GM21447 (cell line): ENCODE results near the gene PPFIA1.

Source experiments
- ATAC-seq: cut with Tn5 transposase; IDR thresholded peaks from one replicate; pipeline ENCODE4 v1.9.1; 2021; ENCODE audit not compliant: unreplicated experiment

Gene PPFIA1

GRCh38 chr11:70296681-70297080, 26.2 kb downstream of the PPFIA1 start:
- ATAC-seq = no peak

DNA sequence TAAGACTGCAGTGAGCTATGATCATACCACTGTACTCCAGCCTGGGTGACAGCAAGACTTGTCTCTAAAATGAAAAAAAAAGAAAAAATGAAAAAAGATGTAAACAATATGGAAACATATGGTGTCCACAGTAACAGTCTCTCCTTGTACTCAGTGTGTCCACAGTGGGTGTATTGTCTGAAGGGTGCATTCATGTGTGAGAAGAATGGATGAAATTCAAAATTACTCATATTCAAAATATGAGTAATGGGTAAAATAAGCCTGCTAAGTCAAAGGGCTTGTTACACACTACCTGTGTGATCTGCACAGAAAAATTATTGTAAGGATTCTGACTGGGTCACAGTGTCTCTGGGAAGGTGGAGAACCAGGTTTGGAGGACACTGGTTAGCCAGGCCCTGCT, 26.9 kb downstream of the PPFIA1 start:
- ATAC-seq = no peak

GRCh38 chr11:70298243-70298915, 27.9 kb downstream of the PPFIA1 start:
- no peak for ATAC-seq

DNA sequence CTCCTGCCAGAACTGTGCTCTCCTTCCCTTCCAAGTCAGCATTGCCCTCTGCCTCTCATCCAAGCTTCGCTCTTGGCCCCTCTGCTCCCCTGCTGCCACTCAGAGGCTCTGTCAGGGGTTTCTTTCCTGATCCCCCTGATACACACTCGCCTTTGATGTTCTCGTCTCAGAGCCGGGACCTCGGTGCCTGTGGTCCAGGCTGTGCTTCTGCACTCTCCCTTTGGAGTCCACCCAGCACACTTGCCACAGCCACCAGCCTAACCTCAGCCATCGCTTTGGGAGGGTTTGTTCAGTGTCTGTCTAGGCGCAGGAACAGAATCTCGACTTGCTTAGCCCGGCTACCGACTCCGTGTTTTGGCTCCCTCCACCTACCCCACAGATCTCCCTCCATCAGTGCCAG, 29.1 kb downstream of the PPFIA1 start:
- ATAC-seq = no peak

DNA sequence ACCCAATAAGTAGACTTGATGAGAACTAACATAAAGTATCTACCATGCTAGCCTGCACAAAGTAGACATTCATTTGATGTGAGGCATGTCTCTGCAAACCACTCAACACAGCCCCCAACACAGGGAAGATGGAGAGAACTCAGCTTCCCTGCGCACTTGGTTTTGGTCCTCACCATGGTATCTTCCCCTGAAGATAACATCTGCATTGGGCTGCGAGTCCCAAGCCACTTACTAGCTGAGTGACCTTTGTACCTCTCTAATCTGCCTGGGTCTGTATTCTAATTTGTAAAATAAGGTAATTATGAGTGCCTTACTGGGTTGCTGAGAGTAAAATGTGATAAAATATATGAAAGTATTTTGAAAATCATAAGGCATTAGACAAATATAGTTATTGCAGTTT, 30.7 kb downstream of the PPFIA1 start:
- ATAC-seq = no peak

DNA sequence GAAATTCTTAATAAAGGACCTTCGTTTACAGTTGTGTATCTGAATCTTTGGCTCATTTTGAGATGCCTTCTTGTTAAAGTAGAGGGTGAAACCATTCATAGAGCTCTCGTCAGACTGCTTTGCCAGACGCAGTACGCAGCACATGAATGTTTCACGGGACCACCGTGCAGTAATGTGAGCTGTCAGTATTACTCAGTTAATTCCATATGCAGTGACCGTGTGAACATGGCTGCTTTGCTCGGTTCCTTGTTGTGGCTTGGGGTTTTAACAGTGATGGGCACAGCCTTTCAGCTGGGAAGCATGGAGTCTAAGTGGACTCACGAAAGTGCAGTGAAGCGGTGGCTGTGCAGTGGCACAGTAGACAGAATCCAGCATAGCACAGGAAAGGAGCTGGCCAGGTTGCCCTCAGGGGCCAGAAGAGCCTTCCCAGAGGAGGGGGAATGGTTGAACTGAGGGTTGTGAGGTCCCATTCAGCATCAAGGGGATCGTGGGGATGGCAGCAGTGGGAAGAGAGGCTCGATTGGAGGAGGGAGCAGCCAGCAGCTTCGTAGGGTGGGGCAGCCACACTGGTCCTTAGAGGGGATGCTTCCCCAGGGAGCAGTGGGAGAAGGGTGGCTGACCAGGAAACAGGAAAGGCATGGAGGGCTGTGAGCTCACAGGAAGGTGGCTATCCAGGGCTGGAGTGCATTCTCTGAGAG, 31.4 kb downstream of the PPFIA1 start:
- ATAC-seq = no peak

- no peak for ATAC-seq
These were observed 31.9 kb downstream of the PPFIA1 start for GRCh38 chr11:70302419-70302752.

GRCh38 chr11:70303070-70303469, 32.6 kb downstream of the PPFIA1 start:
- ATAC-seq = no peak

DNA sequence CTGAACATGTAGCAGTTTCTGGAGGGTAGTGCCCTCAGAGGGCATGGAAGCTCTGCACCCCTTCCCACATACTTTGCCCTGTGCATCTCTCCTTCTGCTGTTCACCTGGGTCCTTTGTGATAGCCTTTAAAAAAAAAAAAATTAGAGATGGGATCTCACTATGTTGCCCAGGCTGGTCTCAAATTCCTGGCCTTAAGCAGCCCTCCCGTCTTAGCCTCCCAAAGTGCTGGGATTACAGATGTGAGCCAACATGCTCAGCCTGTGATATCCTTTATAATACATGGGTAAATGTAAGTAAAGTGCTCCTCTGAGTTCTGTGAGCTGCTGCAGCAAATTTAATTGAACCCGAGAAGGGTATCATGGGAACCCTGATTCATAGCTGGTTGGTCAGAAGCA, 33.7 kb downstream of the PPFIA1 start:
- ATAC-seq = no peak

GRCh38 chr11:70305501-70305900, 35.0 kb downstream of the PPFIA1 start:
- no peak for ATAC-seq

DNA sequence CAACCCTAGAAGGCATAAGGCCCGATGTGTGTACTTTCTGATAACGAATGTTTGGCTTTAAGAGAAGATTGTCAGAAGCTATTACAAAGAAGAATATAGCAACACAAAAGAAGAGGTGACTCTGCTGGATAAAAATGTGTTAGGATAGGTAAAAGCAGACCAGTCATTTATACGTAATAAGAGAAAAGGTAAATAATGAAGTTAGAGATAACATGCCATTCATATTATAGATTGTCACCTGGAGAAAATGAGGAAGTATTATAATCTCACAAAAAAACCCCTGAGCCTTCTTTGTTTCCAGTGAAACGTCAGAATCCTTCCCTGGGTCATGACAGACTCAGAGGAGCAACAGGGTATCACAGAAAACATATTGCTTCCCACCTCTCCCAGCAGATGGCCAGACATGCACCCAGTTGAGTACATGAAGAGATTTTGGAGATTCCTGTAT, 36.1 kb downstream of the PPFIA1 start:
- no peak for ATAC-seq

GRCh38 chr11:70307176-70307575, 36.7 kb downstream of the PPFIA1 start:
- ATAC-seq = no peak

- ATAC-seq = no peak
These were observed 41.1 kb downstream of the PPFIA1 start for GRCh38 chr11:70311616-70312015.

- ATAC-seq = no peak
These were observed 42.2 kb downstream of the PPFIA1 start for GRCh38 chr11:70312401-70313357.

DNA sequence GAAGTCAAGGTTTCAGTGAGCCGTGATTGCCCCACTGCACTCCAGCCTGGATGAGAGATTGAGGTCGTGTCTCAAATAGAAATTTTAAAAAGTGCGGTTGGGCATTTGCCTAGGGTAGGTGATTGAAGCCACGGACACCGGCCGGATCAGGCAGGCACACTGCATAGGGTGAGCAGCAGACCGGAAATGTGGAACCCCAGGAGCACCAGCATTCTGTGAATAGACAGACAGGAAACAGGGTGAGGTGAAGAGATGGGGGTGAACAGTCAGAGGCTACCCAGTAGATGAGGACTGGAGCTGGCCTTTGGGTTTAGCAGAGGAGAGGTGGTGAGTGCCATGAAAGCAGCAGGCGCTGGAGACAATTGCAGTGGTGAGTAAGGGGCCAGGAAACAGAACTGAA, 43.5 kb downstream of the PPFIA1 start:
- no peak for ATAC-seq

- no peak for ATAC-seq
These were observed 44.2 kb downstream of the PPFIA1 start for GRCh38 chr11:70314730-70315129.

DNA sequence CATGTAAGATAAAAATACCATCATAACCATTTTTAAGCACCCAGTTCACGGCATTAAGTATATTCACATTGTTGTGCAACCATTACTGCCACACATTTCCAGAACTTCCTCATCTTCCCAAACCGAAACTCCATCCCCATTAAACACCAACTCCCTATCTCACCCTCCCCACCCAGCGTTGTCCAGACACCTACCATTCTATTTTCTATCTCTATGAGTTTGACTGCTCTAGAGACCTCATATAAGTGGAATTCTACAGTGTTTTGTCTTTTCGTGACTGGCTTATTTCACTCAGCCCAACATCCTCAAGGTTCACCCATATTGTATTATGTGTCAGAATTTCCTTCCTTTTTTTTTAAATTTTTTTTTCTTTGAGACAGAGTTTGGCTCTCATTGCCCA, 45.2 kb downstream of the PPFIA1 start:
- ATAC-seq = no peak

GRCh38 chr11:70317581-70318305, 47.3 kb downstream of the PPFIA1 start:
- no peak for ATAC-seq

DNA sequence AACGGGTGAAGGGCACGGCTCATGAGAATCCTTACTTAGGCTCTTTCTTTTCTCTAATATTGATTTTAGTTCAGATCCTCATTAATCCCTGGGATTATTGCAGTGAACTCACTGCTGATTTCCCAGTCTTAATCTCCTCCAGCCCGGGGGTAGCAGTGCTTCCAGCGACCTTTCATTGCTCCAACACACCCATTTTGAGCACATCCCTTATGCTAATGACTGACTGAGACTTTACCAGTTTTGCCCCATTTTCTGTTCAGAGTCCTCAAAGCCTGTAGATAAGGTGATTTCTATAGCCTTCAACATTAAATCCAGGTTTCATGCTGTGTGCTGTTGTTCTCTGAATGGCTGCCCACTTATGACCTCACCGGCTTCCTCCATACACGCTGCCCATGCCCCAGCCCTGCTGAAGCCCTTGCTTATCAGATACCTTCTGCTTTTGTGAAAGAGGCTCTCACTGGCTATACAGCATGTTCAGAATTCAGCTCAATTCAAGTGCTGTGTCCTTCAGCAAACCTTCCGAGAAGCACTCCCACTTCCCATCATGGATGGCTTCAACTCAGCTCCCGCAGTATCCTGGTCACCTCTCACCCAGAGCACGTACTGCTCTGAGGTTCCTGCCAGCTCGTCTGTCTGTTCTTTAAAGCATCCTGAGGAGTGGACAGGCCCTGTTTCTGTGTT, 49.0 kb downstream of the PPFIA1 start:
- ATAC-seq = no peak

DNA sequence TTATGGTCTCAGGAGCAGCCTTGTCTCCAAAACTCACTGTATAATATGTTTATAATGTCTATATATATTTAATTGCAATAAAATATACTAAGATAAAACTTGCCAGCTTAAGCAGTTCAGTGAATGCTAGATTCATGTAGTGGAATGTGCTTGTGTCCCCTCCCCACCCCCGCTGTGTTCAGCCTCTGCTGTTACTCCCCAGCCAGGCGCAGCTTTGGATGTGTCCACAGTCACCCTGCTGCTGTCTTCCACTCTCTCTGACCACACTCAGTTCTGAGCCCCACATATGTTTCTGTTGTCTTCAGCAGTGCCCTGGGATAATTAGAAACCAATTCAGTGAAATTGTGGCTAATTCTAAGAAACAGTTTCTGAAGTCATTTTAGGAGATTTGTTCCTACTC, 52.2 kb downstream of the PPFIA1 start:
- ATAC-seq = no peak

- no peak for ATAC-seq
These were observed 53.3 kb downstream of the PPFIA1 start for GRCh38 chr11:70323806-70324205.
